Activated naive CD8-positive, alpha-beta T cell treated with anti-CD3 and anti-CD28 coated beads, Interleukin-2, amount 10 ng/mL, durations not matched to agents 7 days and 5 days (primary cell): ENCODE results near the gene BDKRB1. TPM values are rescaled to one million over a fixed set of nuclear protein-coding genes. Genes with fewer than 3 reads are reported as not detected.

Source experiments
- total RNA-seq, 2 experiments: library from RNA; stranded (reverse); gene quantifications; one replicate each; pipeline ENCODE4 v1.2.3, GENCODE V29; 2021

BDKRB1 gene
- total RNA-seq, 2 experiments from 2014 or later: not detected

Other genes starting within 250 kb of the BDKRB1 start
- 1 to 10 TPM; 1.7 to 2.1 TPM for gene C14orf132, start 216.8 kb upstream of the BDKRB1 start, total RNA-seq
- not detected for gene BDKRB2, start 51.4 kb upstream of the BDKRB1 start, total RNA-seq
- 10 to 100 TPM; 15.9 to 19.7 TPM for gene ATG2B, start 107.1 kb downstream of the BDKRB1 start, total RNA-seq
- 10 to 100 TPM; 16.9 to 20.1 TPM for gene GSKIP, start 107.3 kb downstream of the BDKRB1 start, total RNA-seq
- under 1 TPM; 0.37 to 0.64 TPM for gene AK7, start 135.9 kb downstream of the BDKRB1 start, total RNA-seq
- gene PAPOLA, start 246.2 kb downstream of the BDKRB1 start, total RNA-seq: 100 to 1,000 TPM; 168 to 175 TPM